ENCODE data around the gene SLC4A8. TPM values are rescaled to one million over a fixed set of nuclear protein-coding genes. Genes with fewer than 3 reads are reported as not detected.

The SLC4A8 gene
- total and polyA plus RNA-seq, 2 donors (not counting 3 experiments of a cell fraction or from before 2014, with no cell fraction given): 4.7 to 9.7 TPM

GRCh38 chr12:51374856-51375255 is 49.8 kb upstream of the SLC4A8 start:
- ChIA-PET POLR2A (no interaction called here), CTCF (interaction anchor here (1.3 to 1.4 kb wide), 2 partner anchors 13 to 34 kb away, joined by 3 read pairs; no protein-coding TSS in a partner anchor)
- no peaks in the 10 kb centered on the region for H4K20me1 ChIP-seq (replicated peaks; ENCODE audit: control insufficient read depth, extremely low read depth, insufficient read depth, low read length)
- H3K27ac ChIP-seq (ENCODE audit: insufficient read depth, low read depth, low read length): peak overlapping the region; percentile 58
- H3K4me3 ChIP-seq (replicated peaks in 1 of 3; ENCODE audit: insufficient read depth in 1 of 3, low read depth in 1 of 3, low read length in 3 of 3): no peak overlapping the region
- FAIRE-seq (no peak), DNase-seq (ENCODE audit: low read depth, low spot score) (no peak)
- no peaks in the 10 kb centered on the region for H3K9me3 ChIP-seq (replicated peaks; ENCODE audit: control insufficient read depth, insufficient read depth, low read length)
- H3K4me1 ChIP-seq (ENCODE audit: control insufficient read depth, extremely low read depth, insufficient read depth, low read length): peaks cover 39% of the 10 kb centered on the region
- no peaks in the 10 kb centered on the region for H3K9me1 ChIP-seq (replicated peaks; ENCODE audit: control insufficient read depth, extremely low read depth, insufficient read depth, low read length)
- intact Hi-C loops (cut with micrococcal nuclease) (no loop called here), dilution Hi-C loops (cut with MboI; ENCODE audit: extremely low pct_ligation_motif_present, low sequenced_read_pairs) (no loop called here)
- TF ChIP-seq FOS (IDR thresholded peaks at IDR 0.05; ENCODE audit: borderline replicate concordance, insufficient read depth, low read length) (no peak), MYC (IDR thresholded peaks at IDR 0.05; ENCODE audit: low read depth, low read length) (no peak), POLR2A (IDR thresholded peaks at IDR 0.05; ENCODE audit: low read depth, low read length) (no peak), CTCF (IDR thresholded peaks at IDR 0.05; ENCODE audit: extremely low read depth in 1 of 2, insufficient read depth in 1 of 2, low read depth in 1 of 2, low read length in 2 of 2) (no peak), GATA2 (IDR thresholded peaks at IDR 0.05; ENCODE audit: insufficient read depth, insufficient read length, low read depth, low read length) (no peak), JUN (IDR thresholded peaks at IDR 0.05; ENCODE audit: borderline replicate concordance, insufficient read depth, insufficient read length, low read depth) (no peak), EZH2 (IDR thresholded peaks at IDR 0.05; ENCODE audit: borderline replicate concordance, low read depth, low read length, severe bottlenecking) (no peak), POLR2AphosphoS5 (IDR thresholded peaks at IDR 0.05; ENCODE audit: insufficient read depth, low read depth, low read length) (no peak)
- TF ChIP-seq, protein P1, sequence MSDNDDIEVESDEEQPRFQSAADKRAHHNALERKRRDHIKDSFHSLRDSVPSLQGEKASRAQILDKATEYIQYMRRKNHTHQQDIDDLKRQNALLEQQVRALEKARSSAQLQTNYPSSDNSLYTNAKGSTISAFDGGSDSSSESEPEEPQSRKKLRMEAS (IDR thresholded peaks at IDR 0.05; ENCODE audit: insufficient read depth, insufficient read length): no peak
- H3K4me2 ChIP-seq (ENCODE audit: insufficient read depth, low read length): no peak overlapping the region
- no peaks in the 10 kb centered on the region for H3K79me2 ChIP-seq (ENCODE audit: control insufficient read depth, insufficient read depth, low read length)
- H3K9ac ChIP-seq (replicated peaks; ENCODE audit: extremely low read depth, insufficient read depth, low read length): no peak overlapping the region
- peak overlapping the region; percentile 44 for H2AFZ ChIP-seq (ENCODE audit: low read depth, low read length)
- H3K27me3 ChIP-seq (ENCODE audit: control insufficient read depth in 2 of 2, insufficient read depth in 2 of 2, low read length in 2 of 2): no peaks in the 10 kb centered on the region
- peaks cover 0 to 4% of the 10 kb centered on the region in 2 experiments for H3K36me3 ChIP-seq (ENCODE audit: control insufficient read depth in 2 of 2, extremely low read depth in 1 of 2, insufficient read depth in 2 of 2, low read length in 2 of 2)
- BruUV-seq (replicated peaks): no TSS peak
